Measurements from ENCODE around the gene RNF10. TPM values are rescaled to one million over a fixed set of nuclear protein-coding genes. Genes with fewer than 3 reads are reported as not detected.

The RNF10 gene
- total RNA-seq, 1 donor = 122 TPM

DNA sequence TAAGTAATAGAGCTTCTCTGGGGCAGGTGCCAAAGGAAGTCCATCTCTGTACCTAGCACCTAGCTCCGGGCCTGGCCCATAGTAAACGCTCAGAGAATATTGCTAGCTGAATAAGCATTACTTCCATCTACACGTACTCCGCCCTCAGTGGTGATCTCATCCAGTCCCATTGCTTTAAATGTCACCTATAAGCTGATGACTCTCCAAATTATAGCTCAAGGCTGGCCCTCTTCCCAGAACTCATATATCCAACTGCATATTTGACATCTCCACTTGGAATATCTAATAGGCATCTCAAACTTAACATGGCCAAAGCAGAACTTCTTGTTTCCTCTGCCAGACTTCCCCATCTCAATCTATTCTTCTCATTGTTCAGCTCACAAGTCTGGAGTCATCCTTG lies 45.1 kb upstream of the RNF10 start:
- Histone ChIP-seq H3K4me1 (ENCODE audit: insufficient read depth, low read length) (no peaks in the 10 kb centered on the region), H4K20me1 (ENCODE audit: insufficient read depth, low read length) (peaks cover 6% of the 10 kb centered on the region), H3K79me2 (ENCODE audit: insufficient read depth, low read length) (no peaks in the 10 kb centered on the region), H2AFZ (ENCODE audit: low read length) (no peak overlapping the region), H3K27ac (ENCODE audit: low read depth, low read length) (no peak overlapping the region), H3K36me3 (ENCODE audit: insufficient read depth, low read length) (peaks cover 5% of the 10 kb centered on the region), H3K4me3 (ENCODE audit: insufficient read depth, low read length) (no peak overlapping the region), H3K4me2 (ENCODE audit: insufficient read depth, low read length) (no peak overlapping the region), H3K9me3 (ENCODE audit: low read depth, low read length) (no peaks in the 10 kb centered on the region), H3K27me3 (ENCODE audit: insufficient read depth, low read length) (no peaks in the 10 kb centered on the region)
- TF ChIP-seq, protein P1, sequence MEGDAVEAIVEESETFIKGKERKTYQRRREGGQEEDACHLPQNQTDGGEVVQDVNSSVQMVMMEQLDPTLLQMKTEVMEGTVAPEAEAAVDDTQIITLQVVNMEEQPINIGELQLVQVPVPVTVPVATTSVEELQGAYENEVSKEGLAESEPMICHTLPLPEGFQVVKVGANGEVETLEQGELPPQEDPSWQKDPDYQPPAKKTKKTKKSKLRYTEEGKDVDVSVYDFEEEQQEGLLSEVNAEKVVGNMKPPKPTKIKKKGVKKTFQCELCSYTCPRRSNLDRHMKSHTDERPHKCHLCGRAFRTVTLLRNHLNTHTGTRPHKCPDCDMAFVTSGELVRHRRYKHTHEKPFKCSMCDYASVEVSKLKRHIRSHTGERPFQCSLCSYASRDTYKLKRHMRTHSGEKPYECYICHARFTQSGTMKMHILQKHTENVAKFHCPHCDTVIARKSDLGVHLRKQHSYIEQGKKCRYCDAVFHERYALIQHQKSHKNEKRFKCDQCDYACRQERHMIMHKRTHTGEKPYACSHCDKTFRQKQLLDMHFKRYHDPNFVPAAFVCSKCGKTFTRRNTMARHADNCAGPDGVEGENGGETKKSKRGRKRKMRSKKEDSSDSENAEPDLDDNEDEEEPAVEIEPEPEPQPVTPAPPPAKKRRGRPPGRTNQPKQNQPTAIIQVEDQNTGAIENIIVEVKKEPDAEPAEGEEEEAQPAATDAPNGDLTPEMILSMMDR (IDR thresholded peaks at IDR 0.05; ENCODE audit: extremely low read depth, low read depth, low read length) = no peak
- DNase-seq (ENCODE audit: insufficient read length, low spot score, missing footprints) = no peak

DNA sequence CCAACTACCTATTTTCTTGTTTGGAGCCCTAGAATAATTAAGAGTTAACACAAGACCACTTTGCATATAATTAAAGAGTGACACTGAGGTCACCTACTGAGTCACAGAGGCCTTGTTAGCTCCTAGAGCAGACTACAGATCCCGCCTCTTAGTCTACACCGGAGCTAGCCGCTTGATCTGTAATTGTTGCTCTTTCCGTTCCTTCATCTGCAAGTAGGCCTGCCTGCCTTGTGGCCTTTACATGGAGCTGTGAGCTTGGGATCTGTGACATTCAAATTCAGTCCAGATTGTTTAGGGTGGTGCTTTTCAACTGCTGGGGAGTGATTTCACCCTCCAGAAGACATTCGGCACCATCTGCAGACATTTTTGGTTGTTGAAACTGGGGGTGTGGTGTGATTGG lies 43.8 kb upstream of the RNF10 start:
- Histone ChIP-seq H3K4me1 (ENCODE audit: insufficient read depth, low read length) (peaks cover 8% of the 10 kb centered on the region), H4K20me1 (ENCODE audit: insufficient read depth, low read length) (peaks cover 6% of the 10 kb centered on the region), H3K27me3 (ENCODE audit: insufficient read depth, low read length) (no peaks in the 10 kb centered on the region), H3K36me3 (ENCODE audit: insufficient read depth, low read length) (peaks cover 5% of the 10 kb centered on the region), H3K27ac (ENCODE audit: low read depth, low read length) (no peak overlapping the region), H3K9me3 (ENCODE audit: low read depth, low read length) (no peaks in the 10 kb centered on the region), H3K4me3 (ENCODE audit: insufficient read depth, low read length) (no peak overlapping the region), H3K79me2 (ENCODE audit: insufficient read depth, low read length) (peaks cover 8% of the 10 kb centered on the region), H2AFZ (ENCODE audit: low read length) (no peak overlapping the region), H3K4me2 (ENCODE audit: insufficient read depth, low read length) (no peak overlapping the region)
- TF ChIP-seq, protein P1 (IDR thresholded peaks at IDR 0.05; ENCODE audit: extremely low read depth, low read depth, low read length) = no peak
- DNase-seq (ENCODE audit: insufficient read length, low spot score, missing footprints) = no peak

DNA sequence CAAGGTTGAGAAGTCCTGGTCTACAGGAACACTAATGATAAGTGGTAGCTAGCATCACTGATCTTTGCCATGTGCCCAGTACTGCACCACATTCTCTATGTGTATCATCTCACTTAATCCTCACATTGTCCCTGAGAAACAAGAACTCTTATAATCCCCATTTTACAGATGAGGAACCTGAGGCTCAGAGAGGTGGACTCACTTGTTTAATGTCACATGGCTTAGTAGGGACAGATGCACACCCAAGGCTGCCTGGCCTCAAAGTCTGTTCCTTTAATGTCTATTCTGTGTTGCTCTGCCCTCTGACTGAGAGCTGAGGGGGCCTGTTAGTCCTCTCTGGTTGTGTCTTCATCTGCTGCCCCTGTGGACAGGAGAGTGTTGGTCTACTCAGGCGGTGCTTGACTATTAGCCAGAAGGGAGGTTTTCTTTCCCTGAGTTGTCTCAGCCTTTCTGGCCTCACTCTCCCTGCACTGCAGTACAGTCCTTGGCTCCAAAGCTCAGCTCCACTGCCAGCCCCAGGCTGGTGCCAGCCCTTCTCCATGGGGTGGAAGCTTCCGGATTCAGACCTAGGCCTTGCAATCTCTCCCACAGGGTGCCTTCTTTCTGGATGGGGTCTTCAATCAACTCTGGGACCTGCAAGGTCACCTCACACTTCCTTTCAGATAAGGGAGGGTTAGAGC lies 43.2 kb upstream of the RNF10 start:
- peak; percentile 56 for DNase-seq (ENCODE audit: insufficient read length, low spot score, missing footprints)
- Histone ChIP-seq H3K4me3 (ENCODE audit: insufficient read depth, low read length) (no peak overlapping the region), H3K27ac (ENCODE audit: low read depth, low read length) (no peak overlapping the region), H3K36me3 (ENCODE audit: insufficient read depth, low read length) (peaks cover 5% of the 10 kb centered on the region), H3K27me3 (ENCODE audit: insufficient read depth, low read length) (no peaks in the 10 kb centered on the region), H3K79me2 (ENCODE audit: insufficient read depth, low read length) (peaks cover 13% of the 10 kb centered on the region), H3K4me2 (ENCODE audit: insufficient read depth, low read length) (no peak overlapping the region), H4K20me1 (ENCODE audit: insufficient read depth, low read length) (peaks cover 6% of the 10 kb centered on the region), H2AFZ (ENCODE audit: low read length) (no peak overlapping the region), H3K9me3 (ENCODE audit: low read depth, low read length) (no peaks in the 10 kb centered on the region), H3K4me1 (ENCODE audit: insufficient read depth, low read length) (peaks cover 9% of the 10 kb centered on the region)
- TF ChIP-seq, protein P1 (IDR thresholded peaks at IDR 0.05; ENCODE audit: extremely low read depth, low read depth, low read length) = no peak

DNA sequence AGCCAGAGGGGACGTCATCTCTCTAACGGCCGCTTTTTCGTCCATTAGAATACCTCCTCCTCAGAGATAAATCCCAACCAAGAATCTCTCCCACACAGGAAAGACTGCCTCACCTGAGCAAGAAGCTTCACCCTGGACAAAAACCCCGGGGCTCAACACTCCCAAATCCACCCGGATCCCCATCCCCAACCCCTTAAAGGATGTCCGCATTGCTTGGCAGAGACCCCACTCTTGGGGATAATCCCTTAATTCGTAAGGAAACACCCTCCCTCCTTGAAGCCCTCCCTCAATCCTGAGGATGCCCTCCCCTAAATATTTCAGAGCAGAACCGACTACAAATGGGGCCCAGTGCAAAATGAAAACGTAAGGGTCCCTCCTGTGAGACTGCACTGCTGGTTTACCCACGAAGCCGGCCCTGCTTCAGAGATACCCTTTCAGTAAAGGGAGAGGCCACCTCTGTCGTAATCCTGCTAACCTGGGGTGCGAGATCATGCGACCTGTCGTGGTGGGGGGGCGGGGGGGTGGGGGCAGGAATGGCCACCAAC lies 38.9 kb upstream of the RNF10 start:
- H3K27me3 ChIP-seq (ENCODE audit: insufficient read depth, low read length) = no peaks in the 10 kb centered on the region
- peaks cover 19% of the 10 kb centered on the region for H4K20me1 ChIP-seq (ENCODE audit: insufficient read depth, low read length)
- H3K4me3 ChIP-seq (ENCODE audit: insufficient read depth, low read length) = peak overlapping the region; percentile 91
- peak overlapping the region; percentile 55 for H3K27ac ChIP-seq (ENCODE audit: low read depth, low read length)
- TF ChIP-seq, protein P1 (IDR thresholded peaks at IDR 0.05; ENCODE audit: extremely low read depth, low read depth, low read length) = no peak
- H3K4me2 ChIP-seq (ENCODE audit: insufficient read depth, low read length) = peak overlapping the region; percentile 94
- H3K9me3 ChIP-seq (ENCODE audit: low read depth, low read length) = no peaks in the 10 kb centered on the region
- H3K36me3 ChIP-seq (ENCODE audit: insufficient read depth, low read length) = peaks cover 22% of the 10 kb centered on the region
- H3K4me1 ChIP-seq (ENCODE audit: insufficient read depth, low read length) = peaks cover 20% of the 10 kb centered on the region
- DNase-seq (ENCODE audit: insufficient read length, low spot score, missing footprints) = peak; percentile 67
- peaks cover 40% of the 10 kb centered on the region for H3K79me2 ChIP-seq (ENCODE audit: insufficient read depth, low read length)
- H2AFZ ChIP-seq (ENCODE audit: low read length) = peak overlapping the region; percentile 79
